ENCODE data around the gene SLC26A11.
"Not testable (repeated sequence)": the region's sequence is repeated elsewhere in the genome, so short reads cannot be mapped to it uniquely, and the experiment has no call there.

SLC26A11 gene

GRCh38 chr17:80243526-80244433 is 23.6 kb downstream of the SLC26A11 start:
- no peak for DNase-seq (ENCODE audit: low read depth, low spot score)

- not testable (repeated sequence) for DNase-seq (ENCODE audit: low read depth, low spot score)
Observed at GRCh38 chr17:80244448-80244847, 24.2 kb downstream of the SLC26A11 start.

GRCh38 chr17:80244871-80245509 is 24.8 kb downstream of the SLC26A11 start:
- DNase-seq (ENCODE audit: low read depth, low spot score): no peak

GRCh38 chr17:80245566-80246265 is 25.5 kb downstream of the SLC26A11 start:
- no peak for DNase-seq (ENCODE audit: low read depth, low spot score)

- DNase-seq (ENCODE audit: low read depth, low spot score): no peak
Observed at GRCh38 chr17:80246266-80246681, 26.0 kb downstream of the SLC26A11 start.

GRCh38 chr17:80246726-80247125 is 26.5 kb downstream of the SLC26A11 start:
- DNase-seq (ENCODE audit: low read depth, low spot score): no peak

GRCh38 chr17:80247561-80247960 is 27.3 kb downstream of the SLC26A11 start:
- no peak for DNase-seq (ENCODE audit: low read depth, low spot score)

GRCh38 chr17:80248001-80248893 is 28.0 kb downstream of the SLC26A11 start:
- DNase-seq (ENCODE audit: low read depth, low spot score): no peak

- DNase-seq (ENCODE audit: low read depth, low spot score): no peak
Observed at GRCh38 chr17:80248894-80249710, 28.9 kb downstream of the SLC26A11 start.

- DNase-seq (ENCODE audit: low read depth, low spot score): no peak
Observed at GRCh38 chr17:80251966-80252365, 31.7 kb downstream of the SLC26A11 start.

GRCh38 chr17:80252871-80253270 is 32.6 kb downstream of the SLC26A11 start:
- DNase-seq (ENCODE audit: low read depth, low spot score): no peak

GRCh38 chr17:80253631-80254395 is 33.6 kb downstream of the SLC26A11 start:
- DNase-seq (ENCODE audit: low read depth, low spot score): no peak

- peak; percentile 28 for DNase-seq (ENCODE audit: low read depth, low spot score)
Observed at GRCh38 chr17:80254396-80255251, 34.4 kb downstream of the SLC26A11 start.

- DNase-seq (ENCODE audit: low read depth, low spot score): no peak
Observed at GRCh38 chr17:80256034-80256350, 35.8 kb downstream of the SLC26A11 start.

GRCh38 chr17:80257716-80258213 is 37.5 kb downstream of the SLC26A11 start:
- no peak for DNase-seq (ENCODE audit: low read depth, low spot score)

- not testable (repeated sequence) for DNase-seq (ENCODE audit: low read depth, low spot score)
Observed at GRCh38 chr17:80258296-80258695, 38.1 kb downstream of the SLC26A11 start.

GRCh38 chr17:80259457-80260068 is 39.3 kb downstream of the SLC26A11 start:
- DNase-seq (ENCODE audit: low read depth, low spot score): no peak

- no peak for DNase-seq (ENCODE audit: low read depth, low spot score)
Observed at GRCh38 chr17:80260069-80260535, 39.9 kb downstream of the SLC26A11 start.
